Keratinocyte (primary cell): ENCODE measurements around the gene DISP1. TPM values are rescaled to one million over a fixed set of nuclear protein-coding genes. Genes with fewer than 3 reads are reported as not detected.

Experiments
- DNase-seq: peaks from one replicate; pipeline ENCODE4 v3.0.0-alpha.2; 2011; ENCODE audit warnings: low read depth, missing footprints, low spot score
- FAIRE-seq: peaks from 2 replicates; lab custom pipeline; 2011; peaks lifted over from hg19 to GRCh38; lab: Jason Lieb, UNC
- H2AFZ ChIP-seq: 2 replicates; pipeline ENCODE4 v1.6.0; 2012; ENCODE audit warnings: low read length, control low read depth, inconsistent platforms; ENCODE audit not compliant: control insufficient read depth
- H3K27ac ChIP-seq: 2 replicates; pipeline ENCODE4 v1.5.1; 2011; ENCODE audit warnings: low read length; ENCODE audit not compliant: control insufficient read depth, insufficient read depth
- H3K27me3 ChIP-seq: 3 replicates; pipeline ENCODE4 v1.6.0; 2011; ENCODE audit warnings: low read length; ENCODE audit not compliant: control insufficient read depth, insufficient read depth; ENCODE audit errors: extremely low read depth
- H3K36me3 ChIP-seq, 2 experiments: 2 replicates in 1 of 2; 3 replicates in 1 of 2; pipeline ENCODE4 v1.5.1; 2011; ENCODE audit warnings: low read length in 2 of 2, mild to moderate bottlenecking in 1 of 2; ENCODE audit not compliant: control insufficient read depth in 2 of 2, insufficient read depth in 2 of 2; ENCODE audit errors: extremely low read depth in 1 of 2
- H3K4me1 ChIP-seq: 3 replicates; pipeline ENCODE4 v1.5.1; 2011; ENCODE audit warnings: low read length; ENCODE audit not compliant: control insufficient read depth, insufficient read depth; ENCODE audit errors: extremely low read depth
- H3K4me2 ChIP-seq: 3 replicates; pipeline ENCODE4 v1.6.0; 2011; ENCODE audit warnings: low read depth, low read length; ENCODE audit not compliant: control insufficient read depth, insufficient read depth; ENCODE audit errors: extremely low read depth
- H3K4me3 ChIP-seq, 3 experiments: fragments of 200-600 bp in 1 of 3; sonication (generic) in 1 of 3; 2 replicates in 2 of 3; 3 replicates in 1 of 3; pipeline ENCODE4 v1.5.1; 2011 to 2016; ENCODE audit warnings: low read length in 3 of 3, mild to moderate bottlenecking in 3 of 3, control low read depth in 2 of 3, inconsistent platforms in 1 of 3, low read depth in 1 of 3, mixed read lengths in 1 of 3, mixed run types in 1 of 3, moderate library complexity in 1 of 3; ENCODE audit not compliant: control insufficient read depth in 2 of 3, insufficient read depth in 2 of 3; ENCODE audit errors: extremely low read depth in 1 of 3
- H3K79me2 ChIP-seq: 2 replicates; pipeline ENCODE4 v1.6.0; 2012; ENCODE audit warnings: low read length; ENCODE audit not compliant: control insufficient read depth, insufficient read depth
- H3K9ac ChIP-seq: 3 replicates; pipeline ENCODE4 v1.6.0; 2011; ENCODE audit warnings: low read length; ENCODE audit not compliant: control insufficient read depth, insufficient read depth; ENCODE audit errors: extremely low read depth
- H3K9me1 ChIP-seq: 3 replicates; pipeline ENCODE4 v1.6.0; 2011; ENCODE audit warnings: low read length; ENCODE audit not compliant: control insufficient read depth, insufficient read depth; ENCODE audit errors: extremely low read depth
- H3K9me3 ChIP-seq: 2 replicates; pipeline ENCODE4 v1.5.1; 2012; ENCODE audit warnings: low read depth, low read length; ENCODE audit not compliant: control insufficient read depth
- H4K20me1 ChIP-seq: 3 replicates; pipeline ENCODE4 v1.6.0; 2011; ENCODE audit warnings: low read length; ENCODE audit not compliant: control insufficient read depth, insufficient read depth; ENCODE audit errors: extremely low read depth
- EZH2 ChIP-seq: IDR thresholded peaks from one replicate; pipeline ENCODE4 v1.6.1; 2012; ENCODE audit warnings: inconsistent platforms, mild to moderate bottlenecking, low read length, moderate library complexity
- dilution Hi-C: fragments of 300-500 bp; cut with MboI; formaldehyde crosslinking; loops from one replicate; pipeline ENCODE4 v1.7.0; 2020; ENCODE audit warnings: low sequenced_read_pairs; ENCODE audit not compliant: extremely low pct_ligation_motif_present
- polyA minus RNA-seq, 3 experiments: library from RNA; depleted of rRNA, polyadenylated mRNA; stranded (reverse); fragments of >200 nt; gene quantifications; 1 replicate in 1 of 3; 2 replicates in 1 of 3; 3 replicates in 1 of 3; pipeline ENCODE4 v1.2.3, GENCODE V29; 2011
- polyA plus RNA-seq, 5 experiments: library from polyadenylated mRNA; depleted of rRNA in 3 of 5; stranded (reverse) in 3 of 5; stranded (forward) in 1 of 5; unstranded in 1 of 5; fragments of >200 nt; gene quantifications; 1 replicate in 1 of 5; 2 replicates in 3 of 5; 3 replicates in 1 of 5; pipeline versions ENCODE4 v1.2.1 to v1.2.3, GENCODE V29; 2011 to 2012; ENCODE audit warnings: missing spikeins in 2 of 5, low read depth in 1 of 5, low replicate concordance in 1 of 5
- TF ChIP-seq, protein P1 (sequence below), 3 experiments: IDR thresholded peaks in 1 of 3; conservative IDR thresholded peaks in 1 of 3; optimal IDR thresholded peaks in 1 of 3; 2 replicates in 2 of 3; 3 replicates in 1 of 3; pipeline versions ENCODE3 to v1.5.1; 2011; ENCODE audit warnings: low read length in 3 of 3, mild to moderate bottlenecking in 3 of 3, moderate library complexity in 2 of 3, control low read depth in 1 of 3, inconsistent platforms in 1 of 3; ENCODE audit not compliant: insufficient read depth in 2 of 3; ENCODE audit errors: extremely low read depth in 1 of 3

Gene DISP1, protein sequence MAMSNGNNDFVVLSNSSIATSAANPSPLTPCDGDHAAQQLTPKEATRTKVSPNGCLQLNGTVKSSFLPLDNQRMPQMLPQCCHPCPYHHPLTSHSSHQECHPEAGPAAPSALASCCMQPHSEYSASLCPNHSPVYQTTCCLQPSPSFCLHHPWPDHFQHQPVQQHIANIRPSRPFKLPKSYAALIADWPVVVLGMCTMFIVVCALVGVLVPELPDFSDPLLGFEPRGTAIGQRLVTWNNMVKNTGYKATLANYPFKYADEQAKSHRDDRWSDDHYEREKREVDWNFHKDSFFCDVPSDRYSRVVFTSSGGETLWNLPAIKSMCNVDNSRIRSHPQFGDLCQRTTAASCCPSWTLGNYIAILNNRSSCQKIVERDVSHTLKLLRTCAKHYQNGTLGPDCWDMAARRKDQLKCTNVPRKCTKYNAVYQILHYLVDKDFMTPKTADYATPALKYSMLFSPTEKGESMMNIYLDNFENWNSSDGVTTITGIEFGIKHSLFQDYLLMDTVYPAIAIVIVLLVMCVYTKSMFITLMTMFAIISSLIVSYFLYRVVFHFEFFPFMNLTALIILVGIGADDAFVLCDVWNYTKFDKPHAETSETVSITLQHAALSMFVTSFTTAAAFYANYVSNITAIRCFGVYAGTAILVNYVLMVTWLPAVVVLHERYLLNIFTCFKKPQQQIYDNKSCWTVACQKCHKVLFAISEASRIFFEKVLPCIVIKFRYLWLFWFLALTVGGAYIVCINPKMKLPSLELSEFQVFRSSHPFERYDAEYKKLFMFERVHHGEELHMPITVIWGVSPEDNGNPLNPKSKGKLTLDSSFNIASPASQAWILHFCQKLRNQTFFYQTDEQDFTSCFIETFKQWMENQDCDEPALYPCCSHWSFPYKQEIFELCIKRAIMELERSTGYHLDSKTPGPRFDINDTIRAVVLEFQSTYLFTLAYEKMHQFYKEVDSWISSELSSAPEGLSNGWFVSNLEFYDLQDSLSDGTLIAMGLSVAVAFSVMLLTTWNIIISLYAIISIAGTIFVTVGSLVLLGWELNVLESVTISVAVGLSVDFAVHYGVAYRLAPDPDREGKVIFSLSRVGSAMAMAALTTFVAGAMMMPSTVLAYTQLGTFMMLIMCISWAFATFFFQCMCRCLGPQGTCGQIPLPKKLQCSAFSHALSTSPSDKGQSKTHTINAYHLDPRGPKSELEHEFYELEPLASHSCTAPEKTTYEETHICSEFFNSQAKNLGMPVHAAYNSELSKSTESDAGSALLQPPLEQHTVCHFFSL (N-terminal part only)
- polyA plus RNA-seq (1.0 to 1.9 TPM (median 1.3 TPM) in 3 replicates), polyA minus RNA-seq (1.8 to 14.1 TPM (median 11.4 TPM) in 3 replicates)
- 1.8 TPM for polyA plus RNA-seq (2011; ENCODE audit: low read depth)
- polyA plus RNA-seq (2011; cell fraction: cytosol; rRNA removed): 0.45 and 1.3 TPM in 2 replicates
- polyA plus RNA-seq (2011; cell fraction: nucleus; rRNA removed): 3.7 and 4.0 TPM in 2 replicates
- polyA plus RNA-seq (2012; ENCODE audit: low replicate concordance): 0.73 and 1.2 TPM in 2 replicates
- polyA minus RNA-seq (2011; cell fraction: cytosol; rRNA and poly(A)+ RNA removed): 1.3 TPM
- polyA minus RNA-seq (2011; cell fraction: nucleus; rRNA and poly(A)+ RNA removed): 6.9 and 8.9 TPM in 2 replicates

GRCh38 chr1:222814536-222815439 lies at the start of gene DISP1:
Gene DISP1, plus strand, starts transcription at chr1:222815039. Its CDS starts 127,785 bp downstream, at chr1:222942824.
- dilution Hi-C loops: no loop called here
- H3K9ac ChIP-seq: peak within 1 kb of the TSS; percentile 83

More at GRCh38 chr1:222814536-222815439, at the start of gene DISP1:
- Histone ChIP-seq H3K4me3 (peak within 1 kb of the TSS; percentile 68 to 91 (median 88)), H2AFZ (peak within 1 kb of the TSS; percentile 99), H3K9me3 (no peaks in the 10 kb centered on the region), H3K79me2 (no peaks in the 10 kb centered on the region), H3K27ac (peak within 1 kb of the TSS; percentile 62), H3K4me1 (peaks cover 25% of the 10 kb centered on the region), H4K20me1 (no peaks in the 10 kb centered on the region), H3K27me3 (no peaks in the 10 kb centered on the region), H3K4me2 (peak within 1 kb of the TSS; percentile 98), H3K36me3 (no peaks in the 10 kb centered on the region), H3K9me1 (no peaks in the 10 kb centered on the region)
- no peak for DNase-seq
- TF ChIP-seq EZH2: no peak
- TF ChIP-seq, protein P1, sequence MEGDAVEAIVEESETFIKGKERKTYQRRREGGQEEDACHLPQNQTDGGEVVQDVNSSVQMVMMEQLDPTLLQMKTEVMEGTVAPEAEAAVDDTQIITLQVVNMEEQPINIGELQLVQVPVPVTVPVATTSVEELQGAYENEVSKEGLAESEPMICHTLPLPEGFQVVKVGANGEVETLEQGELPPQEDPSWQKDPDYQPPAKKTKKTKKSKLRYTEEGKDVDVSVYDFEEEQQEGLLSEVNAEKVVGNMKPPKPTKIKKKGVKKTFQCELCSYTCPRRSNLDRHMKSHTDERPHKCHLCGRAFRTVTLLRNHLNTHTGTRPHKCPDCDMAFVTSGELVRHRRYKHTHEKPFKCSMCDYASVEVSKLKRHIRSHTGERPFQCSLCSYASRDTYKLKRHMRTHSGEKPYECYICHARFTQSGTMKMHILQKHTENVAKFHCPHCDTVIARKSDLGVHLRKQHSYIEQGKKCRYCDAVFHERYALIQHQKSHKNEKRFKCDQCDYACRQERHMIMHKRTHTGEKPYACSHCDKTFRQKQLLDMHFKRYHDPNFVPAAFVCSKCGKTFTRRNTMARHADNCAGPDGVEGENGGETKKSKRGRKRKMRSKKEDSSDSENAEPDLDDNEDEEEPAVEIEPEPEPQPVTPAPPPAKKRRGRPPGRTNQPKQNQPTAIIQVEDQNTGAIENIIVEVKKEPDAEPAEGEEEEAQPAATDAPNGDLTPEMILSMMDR (optimal IDR thresholded peaks at IDR 0.05 in 1 of 3, IDR thresholded peaks at IDR 0.05 in 1 of 3, conservative IDR thresholded peaks at IDR 0.05 in 1 of 3; ENCODE audit: extremely low read depth in 1 of 3, insufficient read depth in 2 of 3, low read length in 3 of 3): no peak
- FAIRE-seq: peak; percentile 34
